ENCODE results near the gene ZKSCAN8.

DNA sequence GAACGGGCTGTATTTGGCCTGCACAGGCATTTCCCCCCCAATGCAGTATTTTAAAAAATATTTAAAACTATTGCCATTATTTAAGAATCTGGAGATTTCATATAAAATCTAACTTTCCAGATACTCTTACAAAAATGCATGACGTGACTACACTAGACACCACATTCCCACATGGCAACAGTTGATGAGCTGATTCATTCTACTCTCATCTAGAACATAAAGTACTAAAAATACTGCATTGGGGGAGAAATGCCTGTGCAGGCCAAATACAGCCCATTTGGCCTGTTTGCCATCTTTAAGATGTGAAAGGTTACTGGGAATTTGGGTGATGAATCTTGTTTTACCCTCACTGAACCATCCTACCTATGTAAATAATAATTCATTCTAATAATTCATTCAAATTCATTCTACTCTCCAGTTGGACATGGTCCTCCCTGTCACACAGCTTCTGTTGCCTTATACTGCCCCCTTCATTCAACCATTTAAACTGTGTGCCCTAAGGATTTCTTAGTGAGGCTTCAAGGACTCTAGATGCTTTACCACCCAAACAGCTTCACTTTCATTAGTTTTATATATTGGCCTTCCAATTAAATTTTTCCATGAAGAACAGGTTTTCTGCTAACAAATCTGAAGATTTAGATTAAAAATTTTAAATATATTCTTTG lies 24.2 kb upstream of the ZKSCAN8 start:
- TF ChIP-seq, protein P1, sequence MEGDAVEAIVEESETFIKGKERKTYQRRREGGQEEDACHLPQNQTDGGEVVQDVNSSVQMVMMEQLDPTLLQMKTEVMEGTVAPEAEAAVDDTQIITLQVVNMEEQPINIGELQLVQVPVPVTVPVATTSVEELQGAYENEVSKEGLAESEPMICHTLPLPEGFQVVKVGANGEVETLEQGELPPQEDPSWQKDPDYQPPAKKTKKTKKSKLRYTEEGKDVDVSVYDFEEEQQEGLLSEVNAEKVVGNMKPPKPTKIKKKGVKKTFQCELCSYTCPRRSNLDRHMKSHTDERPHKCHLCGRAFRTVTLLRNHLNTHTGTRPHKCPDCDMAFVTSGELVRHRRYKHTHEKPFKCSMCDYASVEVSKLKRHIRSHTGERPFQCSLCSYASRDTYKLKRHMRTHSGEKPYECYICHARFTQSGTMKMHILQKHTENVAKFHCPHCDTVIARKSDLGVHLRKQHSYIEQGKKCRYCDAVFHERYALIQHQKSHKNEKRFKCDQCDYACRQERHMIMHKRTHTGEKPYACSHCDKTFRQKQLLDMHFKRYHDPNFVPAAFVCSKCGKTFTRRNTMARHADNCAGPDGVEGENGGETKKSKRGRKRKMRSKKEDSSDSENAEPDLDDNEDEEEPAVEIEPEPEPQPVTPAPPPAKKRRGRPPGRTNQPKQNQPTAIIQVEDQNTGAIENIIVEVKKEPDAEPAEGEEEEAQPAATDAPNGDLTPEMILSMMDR (IDR thresholded peaks at IDR 0.05; ENCODE audit: insufficient read depth, low read depth, low read length) = no peak
- no peak for TF ChIP-seq EZH2 (IDR thresholded peaks at IDR 0.05; ENCODE audit: insufficient read depth, low read length)
